ENCODE measurements around the gene MTCL1. TPM values are rescaled to one million over a fixed set of nuclear protein-coding genes. Genes with fewer than 3 reads are reported as not detected.

The MTCL1 gene
- total RNA-seq, 1 donor from 2014 or later = 59.3 TPM

GRCh38 chr18:8785261-8785660 is 79.9 kb downstream of the MTCL1 start:
- no peak overlapping the region for H3K4me2 ChIP-seq (ENCODE audit: low read length)
- FAIRE-seq = no peak
- H3K9ac ChIP-seq (ENCODE audit: low read length) = no peak overlapping the region
- Mint-ChIP-seq H3K9me3 (ENCODE audit: unreplicated experiment) (no peaks in the 10 kb centered on the region), H3K27me3 (ENCODE audit: low read depth, unreplicated experiment) (no peaks in the 10 kb centered on the region), H3K36me3 (ENCODE audit: low read depth, unreplicated experiment) (peaks cover 31% of the 10 kb centered on the region), H3K27ac (ENCODE audit: unreplicated experiment) (no peak overlapping the region), H3K4me1 (ENCODE audit: low read depth, unreplicated experiment) (peaks cover 29% of the 10 kb centered on the region), H3K4me3 (ENCODE audit: unreplicated experiment) (no peak overlapping the region)
- H3K79me2 ChIP-seq (ENCODE audit: insufficient read depth, low read length) = no peaks in the 10 kb centered on the region
- no peak overlapping the region for H3K27ac ChIP-seq (ENCODE audit: low read depth, low read length)
- TF ChIP-seq CTCF (IDR thresholded peaks at IDR 0.05; ENCODE audit: insufficient read depth, low read depth, low read length) = no peak
- no peak for TF ChIP-seq EZH2 (IDR thresholded peaks at IDR 0.05; ENCODE audit: insufficient read depth, low read length)
- no peak overlapping the region for H3K4me3 ChIP-seq (ENCODE audit: insufficient read depth, low read depth, low read length)
- H3K9me3 ChIP-seq (ENCODE audit: insufficient read depth, low read depth, low read length) = no peaks in the 10 kb centered on the region
- peaks cover 3% of the 10 kb centered on the region for H3K4me1 ChIP-seq (ENCODE audit: insufficient read depth, low read length)
- DNase-seq (ENCODE audit: low read depth) = no peak
- peaks cover 7% of the 10 kb centered on the region for H4K20me1 ChIP-seq (ENCODE audit: insufficient read depth, low read length)
- H3K36me3 ChIP-seq (ENCODE audit: insufficient read depth, low read length) = peaks cover 31% of the 10 kb centered on the region
- no peak overlapping the region for H2AFZ ChIP-seq (ENCODE audit: low read depth, low read length)
- no peaks in the 10 kb centered on the region for H3K27me3 ChIP-seq (ENCODE audit: insufficient read depth, low read length)

GRCh38 chr18:8785855-8786482 is 80.6 kb downstream of the MTCL1 start:
- H4K20me1 ChIP-seq (ENCODE audit: insufficient read depth, low read length) = peaks cover 7% of the 10 kb centered on the region
- H3K27me3 ChIP-seq (ENCODE audit: insufficient read depth, low read length) = no peaks in the 10 kb centered on the region
- no peaks in the 10 kb centered on the region for H3K9me3 ChIP-seq (ENCODE audit: insufficient read depth, low read depth, low read length)
- H3K4me1 Mint-ChIP-seq (ENCODE audit: low read depth, unreplicated experiment) = peaks cover 27% of the 10 kb centered on the region
- no peak for DNase-seq (ENCODE audit: low read depth)
- no peak overlapping the region for H3K27ac Mint-ChIP-seq (ENCODE audit: unreplicated experiment)
- H3K4me3 Mint-ChIP-seq (ENCODE audit: unreplicated experiment) = no peak overlapping the region
- no peak overlapping the region for H3K27ac ChIP-seq (ENCODE audit: low read depth, low read length)
- no peak overlapping the region for H3K9ac ChIP-seq (ENCODE audit: low read length)
- H3K36me3 ChIP-seq (ENCODE audit: insufficient read depth, low read length) = peaks cover 30% of the 10 kb centered on the region
- no peaks in the 10 kb centered on the region for H3K9me3 Mint-ChIP-seq (ENCODE audit: unreplicated experiment)
- H3K4me3 ChIP-seq (ENCODE audit: insufficient read depth, low read depth, low read length) = no peak overlapping the region
- no peak overlapping the region for H2AFZ ChIP-seq (ENCODE audit: low read depth, low read length)
- H3K36me3 Mint-ChIP-seq (ENCODE audit: low read depth, unreplicated experiment) = peaks cover 29% of the 10 kb centered on the region
- H3K27me3 Mint-ChIP-seq (ENCODE audit: low read depth, unreplicated experiment) = no peaks in the 10 kb centered on the region
- no peak for FAIRE-seq
- H3K79me2 ChIP-seq (ENCODE audit: insufficient read depth, low read length) = no peaks in the 10 kb centered on the region
- no peak for TF ChIP-seq CTCF (IDR thresholded peaks at IDR 0.05; ENCODE audit: insufficient read depth, low read depth, low read length)
- TF ChIP-seq EZH2 (IDR thresholded peaks at IDR 0.05; ENCODE audit: insufficient read depth, low read length) = no peak
- peaks cover 3% of the 10 kb centered on the region for H3K4me1 ChIP-seq (ENCODE audit: insufficient read depth, low read length)
- no peak overlapping the region for H3K4me2 ChIP-seq (ENCODE audit: low read length)
